NCI-H2196 (cell line): Measurements from ENCODE around the gene JCAD.

ENCODE experiments used
- DNase-seq: peaks from one replicate; lab custom pipeline; 2025; ENCODE audit not compliant: unreplicated experiment; lab: John Stamatoyannopoulos, UW

The JCAD gene

DNA sequence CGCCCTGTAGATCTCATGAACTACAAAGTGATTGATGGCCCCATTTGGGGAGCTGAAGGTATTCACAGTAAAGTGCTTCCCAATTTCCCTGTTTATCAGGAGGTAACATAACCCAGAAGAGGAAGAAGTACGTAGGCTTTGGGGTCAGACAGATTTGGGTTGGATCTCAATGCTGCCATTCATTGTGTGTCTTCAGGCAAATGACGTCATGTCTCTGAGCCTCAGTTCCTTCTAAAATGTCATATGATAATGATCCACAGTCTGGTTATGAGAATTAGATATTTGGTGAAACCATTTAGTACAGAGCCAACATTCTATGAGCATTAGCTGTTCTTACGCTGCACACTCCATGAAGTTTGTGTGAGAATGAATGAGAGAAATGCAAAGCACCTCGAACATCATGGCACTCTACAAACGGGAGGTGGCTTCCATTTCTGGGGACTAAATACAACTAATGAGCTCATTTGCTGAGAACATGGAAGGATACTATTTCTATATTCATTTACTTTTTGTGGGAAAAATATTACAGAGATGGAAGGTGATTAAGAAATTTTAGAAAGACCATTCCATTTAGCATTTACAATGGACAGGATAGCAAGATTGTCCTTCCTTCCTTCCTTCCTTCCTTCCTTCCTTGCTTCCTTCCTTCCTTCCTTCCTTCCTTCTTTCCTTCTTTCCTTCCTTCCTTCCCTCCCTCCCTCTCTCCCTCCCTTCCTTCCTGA, 13.8 kb upstream of the JCAD start:
- DNase-seq: no peak

DNA sequence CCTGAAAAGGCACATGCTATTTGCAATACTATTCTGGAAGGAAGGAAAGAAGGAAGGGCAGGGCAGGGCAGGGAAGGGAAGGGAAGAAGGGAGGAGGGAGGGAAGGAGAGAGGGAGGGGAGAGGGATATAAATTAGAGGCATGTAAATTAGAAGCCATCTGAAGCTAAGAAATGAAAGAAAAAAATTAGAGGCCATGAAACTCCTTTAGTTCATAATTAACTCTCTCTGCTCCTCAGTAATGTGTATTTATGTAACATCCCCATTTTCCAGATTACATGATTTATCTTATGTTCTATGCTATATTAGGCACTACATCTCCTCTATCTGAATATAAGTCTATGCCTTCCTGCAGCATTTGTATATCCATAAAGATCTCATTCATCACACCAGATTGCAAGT, 12.7 kb upstream of the JCAD start:
- DNase-seq: no peak

DNA sequence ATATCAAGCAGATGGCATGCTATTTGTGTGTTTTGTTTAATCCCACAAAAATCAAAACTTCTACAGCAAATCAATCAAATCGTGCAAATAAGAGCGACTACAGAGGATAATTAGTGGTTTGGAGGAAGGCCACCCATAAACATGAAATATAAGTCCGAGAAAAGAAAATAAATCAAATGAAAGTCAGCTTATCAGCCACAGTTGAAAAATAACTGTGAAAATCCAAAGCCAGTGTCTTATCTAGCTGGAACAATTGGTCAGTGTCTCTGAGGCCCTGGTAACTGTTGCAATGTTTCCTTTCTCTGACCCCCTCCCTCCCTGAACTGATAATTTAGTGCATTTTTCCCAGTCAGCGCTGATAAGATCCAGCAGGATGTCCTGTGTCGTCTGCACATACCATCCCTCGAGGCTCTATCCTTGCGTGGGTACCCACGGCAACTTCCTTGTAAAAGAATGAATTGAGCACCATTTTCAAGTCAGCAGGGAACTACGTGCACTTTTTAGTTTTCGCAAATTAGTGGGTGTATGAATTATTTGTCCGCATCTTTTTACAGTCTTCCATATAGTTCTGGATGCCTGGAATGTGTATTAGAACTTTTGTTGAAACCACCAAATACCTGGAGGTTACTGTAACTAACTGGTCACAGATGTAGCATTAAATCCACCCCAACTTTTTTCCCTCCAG, 10.8 kb upstream of the JCAD start:
- DNase-seq: no peak

DNA sequence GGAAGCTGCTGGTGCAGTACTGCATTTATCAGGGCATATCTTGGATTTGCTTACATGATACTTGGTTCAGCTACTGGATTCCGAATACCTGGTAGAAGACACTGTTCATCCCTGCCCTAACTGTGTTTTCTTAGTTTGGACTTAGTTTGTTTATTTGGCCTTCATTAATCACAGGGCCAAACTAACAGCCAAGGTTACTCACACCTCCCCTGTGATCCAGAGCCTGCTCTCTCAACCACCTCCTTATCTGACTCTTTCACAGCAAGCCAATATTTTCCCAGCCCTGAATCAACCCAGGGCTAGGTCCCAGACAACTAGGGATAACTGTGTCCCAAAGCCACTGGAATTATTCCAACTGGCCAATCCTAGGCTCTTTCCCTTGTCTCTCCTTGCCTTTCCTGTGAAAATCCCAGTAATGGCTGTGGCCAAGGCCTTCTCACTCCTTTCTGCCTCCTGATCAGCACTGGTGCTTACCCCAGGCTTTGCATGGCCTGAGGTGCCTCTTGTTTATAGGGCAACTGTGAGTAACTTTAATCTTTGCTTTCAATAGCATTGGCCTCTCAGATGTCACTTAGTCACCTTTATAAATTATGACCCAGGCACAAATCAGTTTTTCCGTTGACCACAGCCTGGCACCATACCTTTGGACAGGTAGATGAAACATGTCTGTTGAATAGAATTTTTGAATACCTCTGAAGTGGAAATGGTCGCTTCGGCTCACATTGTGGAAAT, 9.3 kb upstream of the JCAD start:
- no peak for DNase-seq

DNA sequence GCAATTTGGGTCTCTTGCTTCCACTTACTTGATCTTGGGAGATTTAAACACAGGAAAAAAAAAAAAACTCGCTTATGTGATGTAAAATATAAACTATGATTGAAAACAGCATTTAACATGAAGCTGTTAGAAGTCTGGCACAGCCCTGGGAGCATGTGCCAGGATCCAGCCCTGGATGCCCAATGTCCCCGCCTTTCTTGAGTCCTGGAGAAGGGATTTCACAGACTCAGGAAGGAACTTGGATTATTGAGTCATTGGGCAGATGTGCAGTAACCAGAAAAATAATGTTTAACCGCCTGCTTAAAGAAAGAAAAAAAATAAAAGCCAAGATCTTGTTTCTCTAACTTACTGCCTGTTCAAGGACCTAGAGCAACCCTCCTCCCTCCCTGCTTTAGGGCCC, 3.7 kb upstream of the JCAD start:
- DNase-seq: no peak

DNA sequence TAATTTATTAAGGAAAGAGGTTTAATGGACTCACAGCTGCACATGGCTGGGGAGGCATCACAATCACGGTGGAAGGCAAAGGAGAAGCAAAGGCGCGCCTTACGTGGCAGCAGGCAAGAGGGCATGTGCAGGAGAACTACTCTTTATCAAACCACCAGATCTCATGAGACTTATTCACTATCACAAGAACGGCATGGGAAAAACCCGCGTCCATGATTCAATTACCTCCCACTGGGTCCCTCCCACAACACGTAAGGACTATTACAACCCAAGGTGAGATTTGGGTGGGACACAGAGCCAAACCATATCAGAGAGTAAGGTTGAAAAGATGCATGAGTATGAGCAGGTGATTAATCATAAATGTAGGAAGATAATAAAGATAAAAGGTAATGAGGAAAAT, 3.2 kb upstream of the JCAD start:
- DNase-seq: no peak

DNA sequence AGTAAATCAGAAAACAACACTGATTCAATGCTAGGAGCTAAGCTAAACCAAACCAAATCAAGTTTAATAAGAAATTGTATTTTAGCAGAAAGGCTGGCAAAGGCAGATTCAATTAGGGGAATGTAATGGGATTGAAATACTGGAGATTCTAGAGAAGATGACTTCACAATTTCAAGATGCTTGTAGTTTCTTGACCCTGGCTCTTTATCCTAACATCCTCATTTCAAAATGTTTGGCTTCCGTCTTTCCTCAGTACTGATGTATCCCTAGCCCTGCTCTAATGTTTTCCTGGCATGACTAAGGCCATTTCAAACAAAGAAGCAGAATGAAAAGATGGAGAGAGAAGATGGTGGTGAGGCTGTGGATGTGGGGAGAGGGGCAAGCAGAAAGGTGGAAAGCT, 2.7 kb upstream of the JCAD start:
- no peak for DNase-seq

DNA sequence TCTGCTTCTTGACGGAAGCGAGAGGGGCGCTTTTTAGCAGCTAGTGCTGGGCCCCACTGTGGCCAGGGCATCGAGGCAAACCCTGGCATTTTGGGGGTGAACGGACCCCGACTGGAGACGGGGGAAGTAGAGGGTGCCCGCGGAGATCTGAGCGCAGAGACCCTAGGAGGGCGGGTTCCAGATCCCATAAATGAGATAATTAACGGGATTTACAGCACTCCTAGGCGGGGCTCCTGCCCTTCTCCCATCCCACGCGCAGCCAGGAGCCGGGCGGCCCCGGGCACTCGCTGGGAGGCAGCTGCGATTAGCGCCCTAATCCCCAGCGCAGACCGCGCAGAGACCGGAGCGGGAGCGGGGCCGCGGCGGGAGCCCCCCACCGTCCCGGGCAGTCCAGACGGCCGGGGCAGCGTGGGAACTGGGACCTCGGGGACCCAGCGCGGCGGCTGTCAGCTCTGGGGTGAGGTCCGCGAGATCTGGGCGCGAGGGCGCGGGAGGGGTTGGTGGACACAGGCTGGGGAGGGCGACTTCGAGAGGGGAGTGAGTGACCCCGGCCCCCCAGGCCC, 735 bp downstream of the JCAD start:
- DNase-seq: no peak

DNA sequence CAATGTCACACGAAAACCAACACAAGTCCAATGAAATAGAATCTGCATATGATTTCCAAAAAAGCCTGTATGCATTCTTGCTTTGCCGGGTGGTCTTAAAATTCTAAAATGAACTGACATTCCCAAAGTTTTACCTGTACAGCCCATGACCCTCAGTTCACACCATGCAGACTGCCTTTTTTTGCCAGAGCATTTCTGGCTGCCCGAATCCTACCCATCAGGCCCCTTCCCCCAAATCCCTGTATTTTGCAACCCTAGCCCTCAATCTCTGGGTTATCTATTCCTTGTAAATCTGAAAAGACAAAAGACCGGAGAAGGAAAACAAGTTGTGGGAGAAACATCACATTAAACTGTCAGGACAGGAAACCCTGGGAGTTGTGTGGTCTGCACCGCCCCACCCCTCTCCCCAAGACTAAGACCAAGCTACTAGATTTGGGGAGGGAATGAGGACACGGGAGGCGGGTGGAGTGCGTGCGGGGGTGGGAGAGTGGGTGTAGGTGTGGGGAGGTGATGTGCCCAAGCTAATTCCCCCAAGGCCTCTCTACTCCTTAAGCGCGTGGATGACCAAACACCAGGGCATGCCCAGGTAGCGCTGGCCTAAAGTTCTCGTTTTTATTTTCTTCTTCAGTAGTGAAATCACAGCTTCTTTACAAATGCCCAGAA, 1.4 kb downstream of the JCAD start:
- no peak for DNase-seq

DNA sequence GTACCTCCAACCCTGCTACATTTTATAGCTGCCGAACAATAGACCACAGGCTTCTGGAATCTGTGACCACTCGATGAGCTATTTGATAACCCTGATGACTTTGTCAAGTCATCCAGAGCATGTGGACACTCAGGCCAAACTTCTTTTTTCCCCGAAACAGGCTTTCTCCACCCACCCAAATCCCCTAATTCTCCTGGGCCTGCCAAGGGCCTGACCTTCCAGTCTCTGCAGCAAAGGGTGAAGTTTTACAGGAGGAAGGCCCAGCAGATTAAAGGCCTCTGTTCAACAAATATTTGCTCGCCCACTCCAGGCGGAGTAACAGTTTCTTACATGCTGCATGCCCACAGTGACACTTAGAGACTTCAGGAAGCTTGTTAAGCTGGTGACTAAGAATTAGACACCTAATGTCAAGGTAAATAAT, 2.0 kb downstream of the JCAD start:
- no peak for DNase-seq

DNA sequence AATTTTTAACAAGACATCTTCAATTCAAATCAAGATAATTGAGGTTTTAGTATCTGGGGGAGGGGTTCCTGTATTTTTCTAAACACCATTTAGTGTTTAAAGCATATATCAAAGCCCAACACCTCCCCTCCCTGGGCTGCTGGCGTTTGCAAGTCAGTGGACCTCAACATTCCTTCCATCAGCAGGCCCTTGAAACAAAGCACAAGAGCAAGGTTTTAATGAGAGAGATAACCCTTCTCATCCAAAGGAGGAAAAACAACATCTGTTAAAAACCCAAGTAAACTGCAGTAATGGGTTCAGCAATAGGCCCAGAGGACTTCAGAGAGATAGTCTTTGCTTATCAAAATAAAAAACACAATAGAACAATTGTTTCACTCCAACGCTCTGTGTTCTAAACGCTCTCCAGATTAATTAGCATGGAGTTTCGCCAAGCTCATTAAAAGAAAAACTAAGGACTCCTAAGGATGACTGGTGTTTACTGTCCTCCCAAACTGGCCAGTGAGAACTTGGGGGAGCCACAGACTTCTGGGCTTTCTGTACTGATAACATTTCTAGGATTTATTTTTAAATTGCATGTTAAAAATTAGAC, 2.5 kb downstream of the JCAD start:
- no peak for DNase-seq

DNA sequence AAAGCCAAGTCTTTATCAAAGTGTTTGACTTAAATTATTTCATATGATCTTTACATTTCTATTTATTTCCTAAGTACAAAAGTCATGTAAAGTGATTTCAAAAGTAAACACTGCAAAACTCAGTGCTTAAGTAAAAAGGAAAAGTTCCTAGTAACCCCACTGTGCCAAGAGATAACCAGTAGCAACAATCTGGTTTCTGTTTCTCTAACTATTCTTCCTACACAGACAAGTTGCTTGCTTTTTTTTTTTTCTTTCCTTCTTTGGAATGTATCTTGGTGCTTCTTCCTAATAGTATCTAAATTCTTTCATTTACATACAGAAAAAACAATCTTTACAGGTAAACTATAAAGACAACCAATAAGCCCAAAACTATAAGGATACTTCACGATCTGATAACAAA, 3.1 kb downstream of the JCAD start:
- DNase-seq: no peak

DNA sequence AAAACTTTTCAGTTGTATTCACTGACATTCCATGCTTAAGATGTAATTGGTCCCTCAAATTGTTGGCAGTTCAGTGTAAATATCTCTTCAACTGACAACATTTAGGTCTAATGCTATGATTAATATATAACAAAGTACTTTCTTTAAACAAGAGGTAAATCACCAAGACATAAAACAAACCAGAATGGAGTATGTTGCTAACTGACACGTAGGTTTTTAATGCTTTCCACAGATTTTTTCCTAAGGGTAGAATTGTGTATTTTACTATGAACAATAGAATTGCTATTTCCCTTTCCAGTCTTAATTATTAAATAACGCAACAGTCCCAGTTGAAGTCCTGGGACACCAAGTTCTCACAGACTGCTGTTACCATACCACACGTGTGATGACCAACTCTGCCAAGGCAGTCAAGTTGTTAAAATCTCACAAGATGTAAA, 4.1 kb downstream of the JCAD start:
- no peak for DNase-seq

DNA sequence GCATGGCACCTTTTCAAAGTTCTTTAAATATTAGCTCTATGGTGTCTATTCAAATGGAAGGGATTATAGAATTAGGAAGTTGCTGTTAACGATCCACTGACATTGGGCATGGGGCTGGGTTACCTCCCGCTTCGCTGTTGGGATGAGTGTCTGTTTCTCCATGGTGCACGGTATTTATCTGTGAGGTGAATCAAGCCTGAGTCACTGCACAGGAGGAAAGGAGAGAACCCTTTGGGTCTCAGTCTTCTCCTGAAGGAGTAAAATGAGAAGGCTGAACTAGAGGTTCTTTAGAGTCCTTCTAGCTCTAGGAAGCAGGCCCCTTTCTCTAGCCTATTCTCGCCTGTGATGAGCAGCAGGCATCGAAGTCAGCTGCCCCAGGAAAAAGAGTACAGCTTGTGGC, 7.3 kb downstream of the JCAD start:
- DNase-seq: no peak

DNA sequence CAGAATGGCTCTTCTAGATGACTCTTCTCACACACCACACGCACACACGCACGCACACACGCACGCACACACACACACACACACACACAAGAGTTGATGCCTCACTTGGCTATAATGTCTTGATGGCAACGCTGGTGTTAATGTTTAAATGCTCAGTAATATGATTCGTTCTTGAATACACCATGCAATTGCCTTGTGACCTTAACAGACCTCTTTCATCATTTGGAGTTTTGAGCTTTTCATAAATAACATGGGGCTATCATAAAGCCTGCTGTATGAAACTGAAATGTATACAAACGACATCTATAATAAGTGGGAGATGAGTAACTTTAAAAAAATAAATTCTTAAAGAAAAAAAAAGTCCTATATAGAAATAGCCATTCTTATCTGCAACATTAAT, 8.2 kb downstream of the JCAD start:
- no peak for DNase-seq

DNA sequence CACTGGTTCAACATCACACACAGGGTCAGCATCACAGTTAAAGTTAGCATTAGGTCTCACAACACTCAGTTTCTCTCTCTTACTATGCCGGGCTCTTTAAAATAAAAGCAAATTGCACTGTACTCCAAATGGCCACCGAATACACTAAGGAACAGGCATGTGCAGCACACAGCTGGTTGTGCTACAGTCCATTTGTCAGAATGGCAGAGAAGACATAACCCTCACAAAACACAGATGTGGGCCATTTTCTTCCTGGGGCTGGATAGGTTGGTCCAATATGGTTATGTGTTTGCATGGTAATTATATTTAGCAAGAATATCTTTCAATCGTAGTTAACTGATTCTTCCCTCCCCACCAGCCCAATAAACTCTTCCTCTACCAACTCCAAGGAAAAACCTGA, 9.0 kb downstream of the JCAD start:
- DNase-seq: no peak

DNA sequence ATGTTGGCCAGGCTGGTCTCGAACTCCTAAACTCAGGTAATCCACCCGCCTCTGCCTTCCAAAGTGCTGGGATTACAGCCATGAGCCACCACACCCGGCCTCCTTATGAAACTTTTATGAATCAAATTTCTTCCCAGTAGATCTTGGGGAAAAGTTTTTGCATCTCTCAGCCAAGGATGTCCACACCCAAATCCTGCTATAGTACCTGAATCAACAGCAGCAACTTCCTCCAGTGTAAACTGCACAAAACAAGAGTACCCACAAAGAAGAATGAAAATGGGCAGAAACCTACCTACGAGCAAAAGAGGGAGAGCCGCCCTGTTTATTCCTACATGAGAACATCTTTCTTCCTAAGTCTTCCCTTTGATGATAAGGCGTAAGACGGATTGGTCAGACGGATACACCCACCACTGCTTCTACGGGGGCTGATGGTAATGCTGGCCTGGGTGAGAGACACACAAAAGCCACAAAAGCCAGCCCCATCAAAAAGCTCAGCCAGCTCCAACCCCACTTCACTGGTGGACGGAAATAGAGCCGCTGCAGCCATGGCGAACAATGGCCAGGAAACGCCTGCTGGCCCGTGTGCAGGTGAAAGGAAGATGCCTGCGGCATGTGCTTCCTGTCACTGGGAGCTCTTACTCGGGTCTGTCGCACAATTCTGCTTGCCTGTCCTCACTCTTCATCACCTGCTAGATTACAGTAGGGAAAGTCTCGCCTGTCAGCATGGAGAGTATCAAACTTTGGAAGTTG, 10.4 kb downstream of the JCAD start:
- DNase-seq: no peak

DNA sequence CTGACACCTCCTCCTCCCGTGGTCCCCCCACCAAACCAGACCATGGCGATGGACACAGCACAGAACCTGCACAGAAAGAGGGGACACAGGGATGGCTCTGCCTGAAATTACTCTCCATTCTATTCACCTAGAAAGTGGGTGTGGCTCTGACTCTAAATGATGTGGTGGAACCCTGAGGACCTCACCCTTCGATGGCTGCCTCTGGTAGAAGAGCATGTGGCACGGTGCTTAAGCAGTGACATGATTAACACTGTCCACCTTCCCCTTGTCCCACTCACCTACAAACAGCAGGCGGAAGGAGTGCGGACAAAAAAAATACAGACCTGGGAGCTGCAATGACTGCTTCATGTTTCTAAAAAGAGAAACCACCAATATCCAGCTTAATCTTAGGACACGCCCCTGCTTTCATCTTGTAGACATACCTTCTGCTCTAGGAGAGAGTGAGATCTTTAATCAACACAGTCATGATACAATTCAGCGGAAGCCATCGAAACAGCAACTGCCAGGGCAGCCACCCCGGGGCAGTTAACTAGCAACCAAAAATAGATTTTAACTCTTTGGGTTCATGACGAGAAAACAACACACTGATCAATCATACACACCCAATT, 11.4 kb downstream of the JCAD start:
- DNase-seq: no peak

DNA sequence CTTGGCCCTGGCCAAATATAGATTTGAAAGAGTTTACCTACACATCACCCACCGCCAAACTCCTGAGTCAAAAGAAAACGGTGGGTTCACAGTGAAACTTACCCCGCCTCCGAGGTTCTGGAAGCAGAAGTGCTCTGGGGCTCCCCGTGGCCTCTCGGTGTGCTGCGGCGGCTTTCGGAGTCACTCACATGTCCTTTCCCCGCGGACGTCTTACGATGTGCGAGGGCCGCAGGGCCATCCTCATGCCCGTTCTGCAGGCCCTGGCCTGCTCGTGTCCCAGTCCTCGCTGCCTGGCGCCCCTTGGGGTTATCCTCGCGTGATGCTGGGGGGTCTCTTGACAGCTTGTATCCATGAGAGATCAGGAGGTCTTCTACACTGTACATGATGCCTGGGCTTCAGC, 12.0 kb downstream of the JCAD start:
- no peak for DNase-seq

DNA sequence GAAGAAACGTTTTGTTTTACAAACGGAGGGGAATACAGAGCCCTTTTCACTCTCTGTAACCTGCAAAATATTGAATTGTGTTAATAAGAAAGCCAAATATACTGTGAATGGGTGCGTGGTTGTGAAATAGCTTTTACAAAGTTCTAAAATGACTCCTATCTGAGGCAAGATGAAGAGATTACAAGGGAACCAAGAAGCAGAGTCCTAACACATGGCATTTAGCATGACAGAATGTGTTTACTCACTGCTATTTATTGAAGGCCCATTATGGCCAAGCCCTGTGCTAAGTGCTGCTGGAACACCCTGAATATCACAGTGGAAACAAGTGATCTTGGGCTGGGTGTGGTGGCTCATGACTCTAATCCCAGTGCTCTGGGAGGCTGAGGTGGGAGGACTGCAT, 12.9 kb downstream of the JCAD start:
- DNase-seq: no peak
